Neural progenitor cell (in vitro differentiated cells): ENCODE data around the gene BCKDHB. TPM values are rescaled to one million over a fixed set of nuclear protein-coding genes. Genes with fewer than 3 reads are reported as not detected.

Source experiments
- DNase-seq: peaks from one replicate; pipeline ENCODE4 v3.0.0-alpha.2; 2016; ENCODE audit warnings: low spot score
- H2AFZ ChIP-seq: fragments of 200-600 bp; sonication (generic); replicated peaks from 2 replicates; pipeline ENCODE4 v1.6.1; 2016; ENCODE audit warnings: antibody characterized with exemption
- H3F3A ChIP-seq: fragments of 200-600 bp; sonication (generic); 2 replicates; pipeline ENCODE4 v1.6.1; 2016; ENCODE audit warnings: antibody characterized with exemption, low read depth
- H3K27ac ChIP-seq: fragments of 200-600 bp; sonication (generic); 2 replicates; pipeline ENCODE4 v1.5.1; 2016; ENCODE audit warnings: mild to moderate bottlenecking
- H3K27me3 ChIP-seq: fragments of 200-600 bp; sonication (generic); 2 replicates; pipeline ENCODE4 v1.6.1; 2016; ENCODE audit warnings: mild to moderate bottlenecking, moderate library complexity
- H3K36me3 ChIP-seq: fragments of 200-600 bp; sonication (generic); 2 replicates; pipeline ENCODE4 v1.5.1; 2016
- H3K4me1 ChIP-seq: fragments of 200-600 bp; sonication (generic); 2 replicates; pipeline ENCODE4 v1.6.1; 2016; ENCODE audit warnings: mixed run types
- H3K4me2 ChIP-seq: fragments of 200-600 bp; sonication (generic); 2 replicates; pipeline ENCODE4 v1.6.1; 2016
- H3K4me3 ChIP-seq: fragments of 200-600 bp; sonication (generic); 2 replicates; pipeline ENCODE4 v1.5.1; 2016
- H3K79me2 ChIP-seq: fragments of 200-600 bp; sonication (generic); 2 replicates; pipeline ENCODE4 v1.6.1; 2016; ENCODE audit warnings: low read depth
- H3K9ac ChIP-seq: fragments of 200-600 bp; sonication (generic); 2 replicates; pipeline ENCODE4 v1.6.1; 2016
- H3K9me3 ChIP-seq: fragments of 200-600 bp; sonication (generic); 2 replicates; pipeline ENCODE4 v1.5.1; 2016; ENCODE audit warnings: low read depth
- H4K20me1 ChIP-seq: fragments of 200-600 bp; sonication (generic); 2 replicates; pipeline ENCODE4 v1.6.1; 2016; ENCODE audit warnings: low read depth
- H3K27ac Mint-ChIP-seq: 3 replicates; pipeline ENCODE4 v1.8.0; 2021; ENCODE audit warnings: mixed read lengths
- H3K27me3 Mint-ChIP-seq: 2 replicates; pipeline ENCODE4 v1.8.0; 2022; ENCODE audit warnings: low read depth, mild to moderate bottlenecking, inconsistent platforms, moderate library complexity, mixed read lengths; ENCODE audit not compliant: insufficient read depth
- H3K36me3 Mint-ChIP-seq: 3 replicates; pipeline ENCODE4 v1.8.0; 2021; ENCODE audit warnings: mixed read lengths
- H3K4me1 Mint-ChIP-seq: 3 replicates; pipeline ENCODE4 v1.8.0; 2021; ENCODE audit warnings: mixed read lengths
- H3K4me3 Mint-ChIP-seq: 3 replicates; pipeline ENCODE4 v1.8.0; 2021; ENCODE audit warnings: mild to moderate bottlenecking, moderate library complexity, mixed read lengths
- H3K9me3 Mint-ChIP-seq: 3 replicates; pipeline ENCODE4 v1.8.0; 2020; ENCODE audit warnings: mixed read lengths
- EZH2 ChIP-seq: fragments of 200-600 bp; sonication (generic); IDR thresholded peaks from 2 replicates; pipeline ENCODE4 v1.6.1; 2017; ENCODE audit warnings: antibody characterized with exemption, mild to moderate bottlenecking, moderate library complexity
- EZH2phosphoT487 ChIP-seq: fragments of 200-600 bp; sonication (generic); IDR thresholded peaks from 2 replicates; pipeline ENCODE4 v1.6.1; 2017; ENCODE audit warnings: antibody characterized with exemption
- total RNA-seq: library from RNA; depleted of rRNA; stranded (reverse); fragments of >200 nt; gene quantifications from 2 replicates; pipeline ENCODE4 v1.2.3, GENCODE V29; 2015; ENCODE audit warnings: low replicate concordance
- TF ChIP-seq, protein P1 (sequence below): fragments of 200-600 bp; sonication (generic); IDR thresholded peaks from 2 replicates; pipeline ENCODE4 v1.5.1; 2017; ENCODE audit warnings: antibody characterized with exemption, mild to moderate bottlenecking

BCKDHB gene
- total RNA-seq, 1 donor from 2014 or later = 48.2 TPM

DNA sequence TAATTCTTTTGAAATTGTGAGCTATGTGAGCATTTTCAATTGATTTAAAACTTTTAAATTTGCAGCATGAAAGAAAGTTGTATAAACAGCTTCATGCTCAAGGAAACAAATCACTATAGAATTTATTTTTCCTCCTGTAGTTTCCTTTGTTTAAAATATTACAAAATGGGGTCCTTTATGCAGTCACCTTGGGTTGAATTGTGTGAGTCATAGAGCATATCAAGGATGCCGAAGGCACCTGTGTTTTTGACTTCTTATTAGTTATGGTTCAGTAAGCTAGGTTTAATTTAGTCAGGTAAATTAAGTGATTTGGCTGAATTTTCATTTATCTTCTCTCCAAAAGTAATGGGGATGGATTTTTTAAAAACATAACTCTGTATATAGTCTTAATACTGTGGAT is 96.8 kb downstream of the BCKDHB start:
- Histone ChIP-seq H3K4me2 (no peak overlapping the region), H3K27me3 (no peaks in the 10 kb centered on the region), H3F3A (no peaks in the 10 kb centered on the region), H2AFZ (no peak overlapping the region), H3K27ac (no peak overlapping the region), H4K20me1 (no peaks in the 10 kb centered on the region), H3K79me2 (no peaks in the 10 kb centered on the region), H3K36me3 (peaks cover 9% of the 10 kb centered on the region), H3K4me1 (peaks cover 12% of the 10 kb centered on the region), H3K4me3 (no peak overlapping the region), H3K9me3 (no peaks in the 10 kb centered on the region), H3K9ac (no peak overlapping the region)
- no peak for DNase-seq
- H3K4me1 Mint-ChIP-seq = peaks cover 8% of the 10 kb centered on the region
- H3K9me3 Mint-ChIP-seq = no peaks in the 10 kb centered on the region
- peaks cover 8% of the 10 kb centered on the region for H3K36me3 Mint-ChIP-seq
- H3K27me3 Mint-ChIP-seq = no peaks in the 10 kb centered on the region
- no peak overlapping the region for H3K27ac Mint-ChIP-seq
- H3K4me3 Mint-ChIP-seq = no peak overlapping the region
- TF ChIP-seq EZH2 = no peak
- TF ChIP-seq, protein P1, sequence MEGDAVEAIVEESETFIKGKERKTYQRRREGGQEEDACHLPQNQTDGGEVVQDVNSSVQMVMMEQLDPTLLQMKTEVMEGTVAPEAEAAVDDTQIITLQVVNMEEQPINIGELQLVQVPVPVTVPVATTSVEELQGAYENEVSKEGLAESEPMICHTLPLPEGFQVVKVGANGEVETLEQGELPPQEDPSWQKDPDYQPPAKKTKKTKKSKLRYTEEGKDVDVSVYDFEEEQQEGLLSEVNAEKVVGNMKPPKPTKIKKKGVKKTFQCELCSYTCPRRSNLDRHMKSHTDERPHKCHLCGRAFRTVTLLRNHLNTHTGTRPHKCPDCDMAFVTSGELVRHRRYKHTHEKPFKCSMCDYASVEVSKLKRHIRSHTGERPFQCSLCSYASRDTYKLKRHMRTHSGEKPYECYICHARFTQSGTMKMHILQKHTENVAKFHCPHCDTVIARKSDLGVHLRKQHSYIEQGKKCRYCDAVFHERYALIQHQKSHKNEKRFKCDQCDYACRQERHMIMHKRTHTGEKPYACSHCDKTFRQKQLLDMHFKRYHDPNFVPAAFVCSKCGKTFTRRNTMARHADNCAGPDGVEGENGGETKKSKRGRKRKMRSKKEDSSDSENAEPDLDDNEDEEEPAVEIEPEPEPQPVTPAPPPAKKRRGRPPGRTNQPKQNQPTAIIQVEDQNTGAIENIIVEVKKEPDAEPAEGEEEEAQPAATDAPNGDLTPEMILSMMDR = no peak

GRCh38 chr6:80205404-80205803 is 98.9 kb downstream of the BCKDHB start:
- Mint-ChIP-seq H3K36me3 (peaks cover 8% of the 10 kb centered on the region), H3K9me3 (no peaks in the 10 kb centered on the region), H3K27me3 (no peaks in the 10 kb centered on the region), H3K4me3 (no peak overlapping the region), H3K4me1 (peaks cover 8% of the 10 kb centered on the region), H3K27ac (no peak overlapping the region)
- H3K4me2 ChIP-seq = no peak overlapping the region
- no peak overlapping the region for H3K27ac ChIP-seq
- no peaks in the 10 kb centered on the region for H3K79me2 ChIP-seq
- no peaks in the 10 kb centered on the region for H3K27me3 ChIP-seq
- peaks cover 9% of the 10 kb centered on the region for H3K36me3 ChIP-seq
- no peak overlapping the region for H3K9ac ChIP-seq
- no peak overlapping the region for H2AFZ ChIP-seq
- peaks cover 13% of the 10 kb centered on the region for H3K4me1 ChIP-seq
- no peak for TF ChIP-seq EZH2
- TF ChIP-seq, protein P1 = no peak
- TF ChIP-seq EZH2phosphoT487 = no peak
- H4K20me1 ChIP-seq = no peaks in the 10 kb centered on the region
- DNase-seq = no peak
- no peak overlapping the region for H3K4me3 ChIP-seq
- H3K9me3 ChIP-seq = no peaks in the 10 kb centered on the region
- no peaks in the 10 kb centered on the region for H3F3A ChIP-seq

GRCh38 chr6:80206758-80207157 is 100.3 kb downstream of the BCKDHB start:
- no peaks in the 10 kb centered on the region for H3K27me3 ChIP-seq
- no peak overlapping the region for H3K4me3 Mint-ChIP-seq
- H3K36me3 ChIP-seq = peaks cover 9% of the 10 kb centered on the region
- no peak for DNase-seq
- H3K4me3 ChIP-seq = no peak overlapping the region
- no peaks in the 10 kb centered on the region for H3K9me3 Mint-ChIP-seq
- H3K4me1 ChIP-seq = peaks cover 19% of the 10 kb centered on the region
- no peak overlapping the region for H2AFZ ChIP-seq
- peaks cover 4% of the 10 kb centered on the region for H4K20me1 ChIP-seq
- H3K9ac ChIP-seq = no peak overlapping the region
- peaks cover 19% of the 10 kb centered on the region for H3K4me1 Mint-ChIP-seq
- no peak overlapping the region for H3K27ac Mint-ChIP-seq
- H3K27me3 Mint-ChIP-seq = no peaks in the 10 kb centered on the region
- TF ChIP-seq, protein P1 = no peak
- TF ChIP-seq EZH2phosphoT487 (no peak), EZH2 (no peak)
- H3K79me2 ChIP-seq = no peaks in the 10 kb centered on the region
- H3K9me3 ChIP-seq = no peaks in the 10 kb centered on the region
- no peak overlapping the region for H3K4me2 ChIP-seq
- H3K27ac ChIP-seq = no peak overlapping the region
- H3K36me3 Mint-ChIP-seq = peaks cover 16% of the 10 kb centered on the region
- H3F3A ChIP-seq = no peaks in the 10 kb centered on the region

GRCh38 chr6:80209430-80209829 is 103.0 kb downstream of the BCKDHB start:
- Histone ChIP-seq H3K4me3 (no peak overlapping the region), H3K27me3 (no peaks in the 10 kb centered on the region), H3K9ac (no peak overlapping the region), H3F3A (no peaks in the 10 kb centered on the region), H3K27ac (no peak overlapping the region), H3K9me3 (no peaks in the 10 kb centered on the region), H3K4me2 (no peak overlapping the region), H3K79me2 (no peaks in the 10 kb centered on the region), H3K36me3 (no peaks in the 10 kb centered on the region), H4K20me1 (peaks cover 4% of the 10 kb centered on the region), H3K4me1 (peaks cover 25% of the 10 kb centered on the region), H2AFZ (no peak overlapping the region)
- Mint-ChIP-seq H3K4me3 (no peak overlapping the region), H3K4me1 (peaks cover 19% of the 10 kb centered on the region), H3K36me3 (peaks cover 14% of the 10 kb centered on the region), H3K9me3 (no peaks in the 10 kb centered on the region), H3K27ac (no peak overlapping the region), H3K27me3 (no peaks in the 10 kb centered on the region)
- DNase-seq = no peak
- TF ChIP-seq EZH2 = no peak
- TF ChIP-seq, protein P1 = no peak
- no peak for TF ChIP-seq EZH2phosphoT487
